ENCODE results near the gene EYA4. TPM values are rescaled to one million over a fixed set of nuclear protein-coding genes. Genes with fewer than 3 reads are reported as not detected.

Gene EYA4
- total RNA-seq, 2 experiments from 2014 or later: not detected

DNA sequence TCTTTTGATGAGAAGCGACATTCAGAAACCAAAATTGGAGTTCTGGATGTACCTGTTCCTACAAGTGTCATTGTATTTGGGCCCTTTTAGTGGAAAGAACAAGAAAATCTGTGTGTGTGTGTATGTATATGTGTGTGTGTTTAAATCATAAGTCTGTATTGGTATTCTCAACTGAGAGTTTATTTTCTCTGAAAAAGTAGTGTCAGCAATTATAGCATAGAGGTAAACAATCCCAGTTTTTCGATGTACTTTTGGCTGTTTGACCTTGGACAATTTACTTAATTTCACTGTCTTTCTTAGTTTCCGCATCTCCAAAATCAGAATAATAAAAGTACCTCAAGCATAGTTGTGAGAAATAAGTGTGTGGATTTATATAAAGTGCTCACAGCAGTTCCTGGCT is 57.2 kb downstream of the EYA4 start:
- TF ChIP-seq, protein P1, sequence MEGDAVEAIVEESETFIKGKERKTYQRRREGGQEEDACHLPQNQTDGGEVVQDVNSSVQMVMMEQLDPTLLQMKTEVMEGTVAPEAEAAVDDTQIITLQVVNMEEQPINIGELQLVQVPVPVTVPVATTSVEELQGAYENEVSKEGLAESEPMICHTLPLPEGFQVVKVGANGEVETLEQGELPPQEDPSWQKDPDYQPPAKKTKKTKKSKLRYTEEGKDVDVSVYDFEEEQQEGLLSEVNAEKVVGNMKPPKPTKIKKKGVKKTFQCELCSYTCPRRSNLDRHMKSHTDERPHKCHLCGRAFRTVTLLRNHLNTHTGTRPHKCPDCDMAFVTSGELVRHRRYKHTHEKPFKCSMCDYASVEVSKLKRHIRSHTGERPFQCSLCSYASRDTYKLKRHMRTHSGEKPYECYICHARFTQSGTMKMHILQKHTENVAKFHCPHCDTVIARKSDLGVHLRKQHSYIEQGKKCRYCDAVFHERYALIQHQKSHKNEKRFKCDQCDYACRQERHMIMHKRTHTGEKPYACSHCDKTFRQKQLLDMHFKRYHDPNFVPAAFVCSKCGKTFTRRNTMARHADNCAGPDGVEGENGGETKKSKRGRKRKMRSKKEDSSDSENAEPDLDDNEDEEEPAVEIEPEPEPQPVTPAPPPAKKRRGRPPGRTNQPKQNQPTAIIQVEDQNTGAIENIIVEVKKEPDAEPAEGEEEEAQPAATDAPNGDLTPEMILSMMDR (IDR thresholded peaks at IDR 0.05): no peak
- DNase-seq (no peak), ATAC-seq (ENCODE audit: poor library complexity) (no peak)
- Mint-ChIP-seq H3K4me3 (no peak overlapping the region), H3K27ac (no peak overlapping the region), H3K27me3 (no peaks in the 10 kb centered on the region), H3K9me3 (no peaks in the 10 kb centered on the region), H3K36me3 (ENCODE audit: low read depth) (no peaks in the 10 kb centered on the region), H3K4me1 (ENCODE audit: low read depth) (no peaks in the 10 kb centered on the region)
- Histone ChIP-seq H3K9me3 (ENCODE audit: control insufficient read depth in 1 of 2, insufficient read depth in 1 of 2, low read length in 2 of 2) (no peaks in the 10 kb centered on the region), H3K4me3 (ENCODE audit: low read length) (no peak overlapping the region), H3K4me1 (ENCODE audit: insufficient read depth, low read length) (no peaks in the 10 kb centered on the region), H3K27me3 (ENCODE audit: control insufficient read depth in 1 of 2, insufficient read depth in 2 of 2, low read length in 2 of 2) (no peaks in the 10 kb centered on the region), H3K27ac (ENCODE audit: low read depth in 1 of 2, low read length in 2 of 2) (no peak overlapping the region), H3K36me3 (ENCODE audit: insufficient read depth, low read length) (no peaks in the 10 kb centered on the region)
- intact Hi-C loops (cut with DNase I, micrococcal nuclease): no loop called here
- ChIA-PET POLR2A (no interaction called here), CTCF (no interaction called here)

DNA sequence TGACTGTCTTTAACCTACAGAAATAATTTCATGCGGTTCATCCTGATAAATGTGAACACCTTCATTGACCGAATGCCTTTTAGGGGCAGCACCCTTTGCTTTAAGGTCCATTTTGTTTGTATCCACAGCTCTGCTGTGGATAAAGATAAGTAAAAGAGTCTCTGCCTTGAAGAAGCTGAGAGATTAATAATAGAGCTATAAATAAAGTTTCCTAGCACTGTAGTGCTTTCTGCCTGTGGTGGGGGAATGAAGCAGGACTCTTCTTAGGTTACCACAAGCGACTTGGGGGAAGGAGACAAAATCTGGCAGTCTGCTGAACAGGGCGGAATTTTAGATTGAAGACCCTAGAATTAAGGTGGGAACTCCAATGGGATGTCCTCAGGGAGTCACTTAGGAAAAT is 57.6 kb downstream of the EYA4 start:
- intact Hi-C loops (cut with DNase I, micrococcal nuclease): no loop called here
- no peaks in the 10 kb centered on the region for H3K36me3 Mint-ChIP-seq (ENCODE audit: low read depth)
- H3K4me1 ChIP-seq (ENCODE audit: insufficient read depth, low read length): no peaks in the 10 kb centered on the region
- no peak overlapping the region for H3K27ac Mint-ChIP-seq
- H3K27me3 ChIP-seq (ENCODE audit: control insufficient read depth in 1 of 2, insufficient read depth in 2 of 2, low read length in 2 of 2): no peaks in the 10 kb centered on the region
- no peak overlapping the region for H3K4me3 Mint-ChIP-seq
- POLR2A ChIA-PET: no interaction called here
- TF ChIP-seq, protein P1 (IDR thresholded peaks at IDR 0.05): no peak
- H3K27ac ChIP-seq (ENCODE audit: low read depth in 1 of 2, low read length in 2 of 2): no peak overlapping the region
- no peak for DNase-seq
- ATAC-seq (ENCODE audit: poor library complexity): no peak
- no peak overlapping the region for H3K4me3 ChIP-seq (ENCODE audit: low read length)
- no peaks in the 10 kb centered on the region for H3K9me3 ChIP-seq (ENCODE audit: control insufficient read depth in 1 of 2, insufficient read depth in 1 of 2, low read length in 2 of 2)
- CTCF ChIA-PET: no interaction called here
- H3K9me3 Mint-ChIP-seq: no peaks in the 10 kb centered on the region
- no peaks in the 10 kb centered on the region for H3K4me1 Mint-ChIP-seq (ENCODE audit: low read depth)
- no peaks in the 10 kb centered on the region for H3K36me3 ChIP-seq (ENCODE audit: insufficient read depth, low read length)
- H3K27me3 Mint-ChIP-seq: no peaks in the 10 kb centered on the region

DNA sequence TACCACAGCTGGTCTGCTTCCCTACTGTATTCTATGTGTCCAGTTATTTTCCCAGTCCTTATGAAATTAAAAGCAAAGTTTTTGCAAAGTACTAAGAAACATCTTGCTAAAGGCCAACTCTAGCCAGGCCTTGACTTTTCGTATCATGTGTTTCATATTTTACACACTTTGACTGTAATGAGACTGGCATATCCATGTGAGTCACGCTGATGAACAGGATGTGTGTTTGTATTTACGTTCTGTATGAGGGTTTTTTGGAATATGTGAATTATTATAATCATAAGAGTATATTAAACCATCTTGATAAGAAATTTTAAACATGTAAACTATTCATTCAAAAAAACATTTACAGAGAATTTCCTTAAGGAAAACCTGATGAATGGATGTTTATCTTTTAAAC is 59.7 kb downstream of the EYA4 start:
- H3K36me3 ChIP-seq (ENCODE audit: insufficient read depth, low read length): no peaks in the 10 kb centered on the region
- Mint-ChIP-seq H3K4me3 (no peak overlapping the region), H3K27ac (no peak overlapping the region), H3K9me3 (no peaks in the 10 kb centered on the region), H3K36me3 (ENCODE audit: low read depth) (no peaks in the 10 kb centered on the region), H3K4me1 (ENCODE audit: low read depth) (no peaks in the 10 kb centered on the region), H3K27me3 (no peaks in the 10 kb centered on the region)
- no peaks in the 10 kb centered on the region for H3K9me3 ChIP-seq (ENCODE audit: control insufficient read depth in 1 of 2, insufficient read depth in 1 of 2, low read length in 2 of 2)
- ChIA-PET POLR2A (no interaction called here), CTCF (no interaction called here)
- no peaks in the 10 kb centered on the region for H3K4me1 ChIP-seq (ENCODE audit: insufficient read depth, low read length)
- DNase-seq: no peak
- no peaks in the 10 kb centered on the region for H3K27me3 ChIP-seq (ENCODE audit: control insufficient read depth in 1 of 2, insufficient read depth in 2 of 2, low read length in 2 of 2)
- no peak overlapping the region for H3K27ac ChIP-seq (ENCODE audit: low read depth in 1 of 2, low read length in 2 of 2)
- no peak for ATAC-seq (ENCODE audit: poor library complexity)
- H3K4me3 ChIP-seq (ENCODE audit: low read length): no peak overlapping the region
- TF ChIP-seq, protein P1 (IDR thresholded peaks at IDR 0.05): no peak
- intact Hi-C loops (cut with DNase I, micrococcal nuclease): no loop called here
